Suprapubic skin (tissue), 3 donors: ENCODE measurements around the gene UBASH3A.

Source experiments
- CTCF ChIP-seq, 2 donors: fragments of 200-600 bp in 1 of 2; fragments of 450-650 bp in 1 of 2; sonication (generic) in 1 of 2; IDR thresholded peaks; one replicate each; pipeline ENCODE4 v1.5.1; 2016 to 2019; ENCODE audit warnings: antibody characterized with exemption in 2 of 2, mild to moderate bottlenecking in 1 of 2, moderate library complexity in 1 of 2
- POLR2A ChIP-seq, 2 donors: fragments of 450-650 bp; IDR thresholded peaks; one replicate each; pipeline ENCODE4 v1.6.1; 2017; ENCODE audit warnings: antibody characterized with exemption in 2 of 2, mild to moderate bottlenecking in 2 of 2, moderate library complexity in 2 of 2

- no peak for TF ChIP-seq POLR2A (IDR thresholded peaks at IDR 0.05)
- no peak for TF ChIP-seq CTCF (IDR thresholded peaks at IDR 0.05)
Observed at GRCh38 chr21:42489991-42490390, 86.3 kb downstream of the UBASH3A start.
